ENCODE measurements around the gene NFX1. TPM values are rescaled to one million over a fixed set of nuclear protein-coding genes. Genes with fewer than 3 reads are reported as not detected.
"Not testable (repeated sequence)": the region's sequence is repeated elsewhere in the genome, so short reads cannot be mapped to it uniquely, and the experiment has no call there.

Gene NFX1
- polyA plus RNA-seq, 1 donor = 33.4 TPM

DNA sequence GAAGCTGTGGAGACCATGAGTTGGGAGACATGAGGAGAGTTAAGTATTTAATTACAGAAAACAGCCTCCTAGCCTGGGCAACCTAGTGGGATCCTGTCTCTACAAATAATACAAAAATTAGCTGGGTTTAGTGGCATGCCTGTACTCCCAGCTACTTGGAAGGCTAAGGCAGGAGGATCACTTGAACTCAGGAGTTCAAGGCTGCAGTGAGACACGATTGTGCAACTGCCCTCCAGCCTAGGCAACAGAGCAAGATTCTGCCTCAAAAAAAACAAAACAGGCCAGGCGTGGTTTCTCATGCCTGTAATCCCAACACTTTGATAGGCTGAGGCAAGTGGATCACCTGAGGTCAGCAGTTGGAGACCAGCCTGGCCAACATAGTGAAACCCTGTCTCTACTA, 59.4 kb downstream of the NFX1 start:
- H3K9me3 ChIP-seq (ENCODE audit: control insufficient read depth, low read depth, low read length) = no peaks in the 10 kb centered on the region
- no peak overlapping the region for H3K4me3 ChIP-seq (ENCODE audit: low read length)
- DNase-seq = no peak
- no CpG with 5 or more reads among the region's 2 CpGs for WGBS (ENCODE audit: insufficient coverage, low lambda C conversion rate)
- peaks cover 43% of the 10 kb centered on the region for H3K36me3 ChIP-seq (ENCODE audit: control insufficient read depth, insufficient read depth, low read length)
- no peaks in the 10 kb centered on the region for H3K4me1 ChIP-seq (ENCODE audit: control insufficient read depth, insufficient read depth, low read length)
- H3K27me3 ChIP-seq (ENCODE audit: control insufficient read depth, insufficient read depth, low read length) = no peaks in the 10 kb centered on the region
- H3K27ac ChIP-seq (ENCODE audit: low read length) = no peak overlapping the region

DNA sequence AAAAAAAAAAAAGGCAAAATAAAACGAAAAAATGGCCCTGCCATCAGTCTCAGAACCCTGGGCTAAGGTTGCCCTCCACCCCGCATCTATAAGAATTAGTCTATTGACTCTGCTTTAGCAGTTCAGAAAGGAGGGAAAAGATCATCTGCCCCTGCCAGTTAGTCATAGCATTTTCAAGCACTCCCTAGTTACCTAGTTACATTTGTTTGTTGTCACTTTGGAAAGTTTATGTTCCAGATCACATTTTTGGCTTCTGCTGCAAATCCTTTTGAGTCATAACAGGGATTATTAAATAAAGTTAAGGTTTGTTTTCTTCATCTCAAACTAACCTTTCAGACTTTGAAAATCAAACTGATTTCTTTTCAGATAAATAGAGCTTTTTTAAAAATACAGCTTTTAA, 60.0 kb downstream of the NFX1 start:
- Histone ChIP-seq H3K36me3 (ENCODE audit: control insufficient read depth, insufficient read depth, low read length) (peaks cover 43% of the 10 kb centered on the region), H3K4me1 (ENCODE audit: control insufficient read depth, insufficient read depth, low read length) (no peaks in the 10 kb centered on the region), H3K27ac (ENCODE audit: low read length) (no peak overlapping the region), H3K4me3 (ENCODE audit: low read length) (no peak overlapping the region), H3K9me3 (ENCODE audit: control insufficient read depth, low read depth, low read length) (no peaks in the 10 kb centered on the region), H3K27me3 (ENCODE audit: control insufficient read depth, insufficient read depth, low read length) (no peaks in the 10 kb centered on the region)
- peak in 1 of 2 donors; percentile 23 for DNase-seq
- WGBS (ENCODE audit: insufficient coverage, low lambda C conversion rate) = 100% methylated on average over 1 of the region's 2 CpGs

DNA sequence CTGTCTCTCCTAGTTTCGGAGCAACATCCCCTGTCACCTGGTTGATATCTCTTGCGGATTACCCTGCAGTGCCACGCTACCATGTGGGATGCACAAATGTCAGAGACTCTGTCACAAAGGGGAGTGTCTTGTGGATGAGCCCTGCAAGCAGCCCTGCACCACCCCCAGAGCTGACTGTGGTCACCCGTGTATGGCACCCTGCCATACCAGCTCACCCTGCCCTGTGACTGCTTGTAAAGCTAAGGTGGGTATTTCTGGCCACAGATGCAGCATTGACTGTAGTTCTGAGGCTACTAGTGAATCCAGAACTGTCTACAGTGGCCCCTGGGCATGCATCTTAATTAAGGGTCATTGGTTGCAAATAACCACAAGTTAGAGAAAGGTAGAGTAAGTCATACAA, 61.2 kb downstream of the NFX1 start:
- no CpG with 5 or more reads among the region's 4 CpGs for WGBS (ENCODE audit: insufficient coverage, low lambda C conversion rate)
- no peak for DNase-seq
- peaks cover 31% of the 10 kb centered on the region for H3K36me3 ChIP-seq (ENCODE audit: control insufficient read depth, insufficient read depth, low read length)
- no peaks in the 10 kb centered on the region for H3K27me3 ChIP-seq (ENCODE audit: control insufficient read depth, insufficient read depth, low read length)
- no peaks in the 10 kb centered on the region for H3K9me3 ChIP-seq (ENCODE audit: control insufficient read depth, low read depth, low read length)
- H3K27ac ChIP-seq (ENCODE audit: low read length) = no peak overlapping the region
- no peak overlapping the region for H3K4me3 ChIP-seq (ENCODE audit: low read length)
- no peaks in the 10 kb centered on the region for H3K4me1 ChIP-seq (ENCODE audit: control insufficient read depth, insufficient read depth, low read length)

DNA sequence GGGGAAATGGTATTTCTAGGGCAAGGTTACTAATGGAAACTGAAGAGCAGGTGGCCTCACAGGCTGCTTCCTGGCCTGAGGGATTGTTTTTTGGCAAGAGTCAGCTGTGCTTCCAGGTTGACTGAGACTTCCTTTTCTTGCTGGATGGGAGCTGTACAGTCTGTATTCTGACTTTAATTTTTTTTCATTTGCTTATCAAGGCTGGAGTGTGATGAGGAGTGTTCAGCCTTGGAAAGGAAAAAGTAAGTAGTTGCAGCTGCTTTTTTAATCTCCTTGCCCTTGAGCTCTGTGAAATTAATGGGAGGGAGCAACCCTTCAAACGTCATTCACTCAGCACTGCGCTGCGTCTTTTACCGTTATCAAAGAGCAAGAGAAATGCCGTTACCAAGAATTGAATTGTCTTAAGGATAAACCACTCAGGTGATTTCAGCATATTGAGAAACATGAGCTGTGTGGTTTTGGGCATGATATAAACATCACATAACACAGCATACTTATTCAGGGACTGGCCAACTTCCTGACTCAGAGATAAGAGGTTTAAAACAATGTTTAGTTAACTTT, 64.4 kb downstream of the NFX1 start:
- DNase-seq = no peak
- no peaks in the 10 kb centered on the region for H3K27me3 ChIP-seq (ENCODE audit: control insufficient read depth, insufficient read depth, low read length)
- no peaks in the 10 kb centered on the region for H3K4me1 ChIP-seq (ENCODE audit: control insufficient read depth, insufficient read depth, low read length)
- H3K9me3 ChIP-seq (ENCODE audit: control insufficient read depth, low read depth, low read length) = no peaks in the 10 kb centered on the region
- peaks cover 9% of the 10 kb centered on the region for H3K36me3 ChIP-seq (ENCODE audit: control insufficient read depth, insufficient read depth, low read length)
- no peak overlapping the region for H3K4me3 ChIP-seq (ENCODE audit: low read length)
- H3K27ac ChIP-seq (ENCODE audit: low read length) = no peak overlapping the region
- WGBS (ENCODE audit: insufficient coverage, low lambda C conversion rate) = no CpG with 5 or more reads among the region's 5 CpGs

DNA sequence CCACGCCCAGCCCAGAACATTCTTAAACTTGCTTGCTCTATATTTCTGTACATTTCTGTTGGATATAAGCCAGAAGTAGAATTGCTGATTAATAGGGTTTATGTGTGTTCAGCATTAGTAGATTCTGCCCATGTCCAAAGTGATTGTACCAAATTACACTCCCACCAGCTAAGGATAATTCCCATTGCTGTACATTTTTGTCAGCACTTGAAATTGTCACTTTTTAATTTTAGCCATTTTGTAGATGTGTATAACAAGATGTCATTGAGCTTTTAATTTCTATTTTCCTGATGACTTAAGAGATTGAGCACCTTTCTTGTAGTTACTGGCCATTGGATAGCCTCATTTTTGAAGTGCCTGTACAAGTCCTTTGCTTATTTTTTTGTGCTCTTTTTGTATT, 65.6 kb downstream of the NFX1 start:
- Histone ChIP-seq H3K27me3 (ENCODE audit: control insufficient read depth, insufficient read depth, low read length) (no peaks in the 10 kb centered on the region), H3K36me3 (ENCODE audit: control insufficient read depth, insufficient read depth, low read length) (peaks cover 9% of the 10 kb centered on the region), H3K4me1 (ENCODE audit: control insufficient read depth, insufficient read depth, low read length) (no peaks in the 10 kb centered on the region), H3K4me3 (ENCODE audit: low read length) (no peak overlapping the region), H3K9me3 (ENCODE audit: control insufficient read depth, low read depth, low read length) (no peaks in the 10 kb centered on the region), H3K27ac (ENCODE audit: low read length) (no peak overlapping the region)
- no CpG with 5 or more reads among the region's 1 CpG for WGBS (ENCODE audit: insufficient coverage, low lambda C conversion rate)
- no peak for DNase-seq

DNA sequence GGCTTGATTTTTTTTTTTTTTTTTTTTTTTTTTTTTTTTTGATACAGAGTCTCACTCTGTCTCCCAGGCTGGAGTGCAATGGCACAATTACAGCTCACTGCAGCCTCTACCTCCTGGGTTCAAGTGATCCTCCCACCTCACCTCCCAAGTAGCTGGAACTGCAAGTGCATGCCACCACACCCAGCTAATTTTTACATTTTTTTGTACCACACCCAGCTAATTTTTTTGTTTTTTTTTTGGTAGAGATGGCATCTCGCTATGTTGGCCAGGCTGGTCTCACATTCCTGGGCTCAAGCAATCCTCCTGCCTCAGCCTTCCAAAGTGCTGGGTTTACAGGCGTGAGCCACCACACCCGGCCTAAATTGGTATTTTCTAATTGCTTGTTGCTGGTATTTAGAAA, 68.3 kb downstream of the NFX1 start:
- H3K4me1 ChIP-seq (ENCODE audit: control insufficient read depth, insufficient read depth, low read length); H3K9me3 ChIP-seq (ENCODE audit: control insufficient read depth, low read depth, low read length); H3K27me3 ChIP-seq (ENCODE audit: control insufficient read depth, insufficient read depth, low read length); H3K27ac ChIP-seq (ENCODE audit: low read length); H3K4me3 ChIP-seq (ENCODE audit: low read length); DNase-seq: not testable (repeated sequence)
- peaks cover 13% of the 10 kb centered on the region for H3K36me3 ChIP-seq (ENCODE audit: control insufficient read depth, insufficient read depth, low read length)
- WGBS (ENCODE audit: insufficient coverage, low lambda C conversion rate) = no CpG with 5 or more reads among the region's 3 CpGs

DNA sequence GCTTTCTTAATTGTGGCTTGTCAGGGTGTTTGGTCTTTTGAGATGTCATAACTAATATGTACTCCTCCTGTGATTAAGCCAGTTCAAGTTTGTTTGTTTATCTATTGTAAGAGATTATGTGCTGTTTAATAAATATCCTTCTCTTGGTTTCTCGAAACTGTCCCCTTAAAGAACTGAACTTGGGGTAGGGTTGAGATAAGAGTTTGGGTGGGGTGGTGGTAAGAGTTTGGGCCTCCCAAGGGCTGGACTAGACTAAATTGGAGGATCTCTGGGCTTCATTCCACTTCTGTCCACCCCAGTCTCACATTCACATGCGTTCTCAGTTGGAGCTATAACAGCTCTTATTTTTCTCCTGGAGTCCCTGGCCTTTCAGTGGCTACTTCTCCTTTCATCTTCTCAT, 73.8 kb downstream of the NFX1 start:
- peaks cover 52% of the 10 kb centered on the region for H3K36me3 ChIP-seq (ENCODE audit: control insufficient read depth, insufficient read depth, low read length)
- no peak overlapping the region for H3K4me3 ChIP-seq (ENCODE audit: low read length)
- 83% methylated on average over 2 of the region's 2 CpGs for WGBS (ENCODE audit: insufficient coverage, low lambda C conversion rate)
- no peaks in the 10 kb centered on the region for H3K27me3 ChIP-seq (ENCODE audit: control insufficient read depth, insufficient read depth, low read length)
- H3K4me1 ChIP-seq (ENCODE audit: control insufficient read depth, insufficient read depth, low read length) = no peaks in the 10 kb centered on the region
- no peak for DNase-seq
- no peak overlapping the region for H3K27ac ChIP-seq (ENCODE audit: low read length)
- no peaks in the 10 kb centered on the region for H3K9me3 ChIP-seq (ENCODE audit: control insufficient read depth, low read depth, low read length)

DNA sequence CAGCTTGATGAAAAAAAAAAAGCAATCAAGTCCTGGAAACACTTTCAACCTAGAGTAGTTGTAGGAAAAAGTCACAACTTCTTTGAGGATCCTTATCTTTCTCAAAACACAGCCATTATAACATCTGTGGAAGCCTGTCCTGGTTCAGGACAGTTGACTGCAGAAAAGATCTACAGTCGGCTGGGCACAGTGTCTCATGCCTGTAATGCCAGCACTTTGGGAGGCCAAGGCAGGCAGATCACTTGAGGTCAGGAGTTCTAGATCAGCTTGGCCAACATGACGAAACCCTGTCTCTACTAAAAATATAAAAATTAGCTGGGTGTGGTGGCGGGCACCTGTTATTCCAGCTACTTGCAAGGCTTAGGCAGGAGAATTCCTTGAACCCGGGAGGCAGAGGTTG, 74.5 kb downstream of the NFX1 start:
- WGBS (ENCODE audit: insufficient coverage, low lambda C conversion rate) = no CpG with 5 or more reads among the region's 4 CpGs
- not testable (repeated sequence) for DNase-seq; H3K4me3 ChIP-seq (ENCODE audit: low read length); H3K9me3 ChIP-seq (ENCODE audit: control insufficient read depth, low read depth, low read length); H3K4me1 ChIP-seq (ENCODE audit: control insufficient read depth, insufficient read depth, low read length); H3K27ac ChIP-seq (ENCODE audit: low read length); H3K27me3 ChIP-seq (ENCODE audit: control insufficient read depth, insufficient read depth, low read length)
- H3K36me3 ChIP-seq (ENCODE audit: control insufficient read depth, insufficient read depth, low read length) = peaks cover 55% of the 10 kb centered on the region

DNA sequence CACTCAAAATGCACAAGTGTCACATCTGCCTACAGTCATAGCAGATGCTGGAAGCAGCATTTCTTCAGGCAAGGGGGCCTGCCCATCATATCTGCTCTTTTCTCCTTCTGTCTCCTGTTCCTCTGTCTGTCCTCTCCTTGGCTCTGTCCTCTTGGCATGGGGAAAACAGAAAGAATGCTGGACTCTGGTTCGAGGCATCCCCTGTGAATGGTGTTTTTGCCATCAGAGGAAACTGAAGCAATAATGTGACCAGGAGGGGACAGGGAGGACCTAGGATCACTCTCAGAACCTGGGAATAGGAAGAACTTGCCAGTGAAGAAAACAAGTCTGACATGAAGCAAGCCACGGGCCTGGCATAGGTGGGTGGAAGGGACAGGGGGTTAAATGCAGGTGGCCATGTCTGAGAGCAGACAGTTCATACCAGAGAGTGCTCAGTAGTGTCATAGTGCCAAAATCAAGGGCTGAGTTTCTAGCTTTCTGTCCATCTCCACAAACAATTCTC, 76.7 kb downstream of the NFX1 start:
- H3K27me3 ChIP-seq (ENCODE audit: control insufficient read depth, insufficient read depth, low read length) = no peaks in the 10 kb centered on the region
- no peaks in the 10 kb centered on the region for H3K9me3 ChIP-seq (ENCODE audit: control insufficient read depth, low read depth, low read length)
- no peak overlapping the region for H3K4me3 ChIP-seq (ENCODE audit: low read length)
- WGBS (ENCODE audit: insufficient coverage, low lambda C conversion rate) = no CpG with 5 or more reads among the region's 2 CpGs
- no peaks in the 10 kb centered on the region for H3K4me1 ChIP-seq (ENCODE audit: control insufficient read depth, insufficient read depth, low read length)
- no peak for DNase-seq
- no peak overlapping the region for H3K27ac ChIP-seq (ENCODE audit: low read length)
- H3K36me3 ChIP-seq (ENCODE audit: control insufficient read depth, insufficient read depth, low read length) = peaks cover 69% of the 10 kb centered on the region

DNA sequence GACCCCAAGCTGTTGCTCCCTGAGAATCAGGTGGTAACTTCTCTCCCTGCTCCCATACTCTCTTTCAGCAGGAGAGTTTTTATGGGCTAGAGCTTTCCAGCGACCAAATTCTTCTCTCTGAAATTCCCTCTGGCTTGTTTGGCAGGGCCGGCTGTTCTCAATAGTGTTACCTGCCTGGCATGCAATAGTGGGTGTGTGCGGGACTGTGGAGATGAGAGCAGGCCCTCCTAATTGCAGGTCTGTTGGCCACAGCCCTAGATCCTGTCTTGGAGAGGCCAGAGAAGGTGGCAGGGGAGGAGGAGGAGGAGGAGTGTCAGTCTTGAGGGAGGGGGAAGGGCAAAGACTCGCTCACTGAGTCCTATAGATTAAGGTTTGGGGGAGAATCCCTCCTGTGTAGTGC, 82.6 kb downstream of the NFX1 start:
- no peak for DNase-seq
- Histone ChIP-seq H3K9me3 (ENCODE audit: control insufficient read depth, low read depth, low read length) (no peaks in the 10 kb centered on the region), H3K4me3 (ENCODE audit: low read length) (no peak overlapping the region), H3K27ac (ENCODE audit: low read length) (no peak overlapping the region), H3K36me3 (ENCODE audit: control insufficient read depth, insufficient read depth, low read length) (peaks cover 38% of the 10 kb centered on the region), H3K27me3 (ENCODE audit: control insufficient read depth, insufficient read depth, low read length) (no peaks in the 10 kb centered on the region), H3K4me1 (ENCODE audit: control insufficient read depth, insufficient read depth, low read length) (peaks cover 6% of the 10 kb centered on the region)
- no CpG with 5 or more reads among the region's 4 CpGs for WGBS (ENCODE audit: insufficient coverage, low lambda C conversion rate)

DNA sequence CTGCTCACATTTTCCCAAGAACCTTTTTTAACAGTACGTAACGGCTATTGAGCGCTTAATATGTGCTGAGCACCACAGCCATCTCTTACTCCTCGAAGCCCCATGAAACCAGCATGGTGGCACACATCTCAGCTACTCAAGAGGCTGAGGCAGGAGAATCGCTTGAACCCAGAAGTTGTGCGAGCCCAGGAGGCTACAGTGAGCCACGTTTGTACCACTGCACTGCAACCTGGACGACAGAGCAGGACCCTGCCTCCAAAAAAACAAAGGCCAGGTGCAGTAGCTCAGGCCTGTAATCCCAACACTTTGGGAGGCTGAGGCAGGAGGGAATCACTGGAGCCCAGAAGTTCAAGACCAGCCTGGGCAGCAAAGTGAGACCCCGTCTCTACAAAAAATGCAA, 83.9 kb downstream of the NFX1 start:
- no CpG with 5 or more reads among the region's 9 CpGs for WGBS (ENCODE audit: insufficient coverage, low lambda C conversion rate)
- Histone ChIP-seq H3K4me1 (ENCODE audit: control insufficient read depth, insufficient read depth, low read length) (peaks cover 7% of the 10 kb centered on the region), H3K36me3 (ENCODE audit: control insufficient read depth, insufficient read depth, low read length) (peaks cover 28% of the 10 kb centered on the region)

More for the DNA sequence above, 83.9 kb downstream of the NFX1 start:
- H3K27ac ChIP-seq (ENCODE audit: low read length) = no peak overlapping the region
- no peak for DNase-seq
- H3K4me3 ChIP-seq (ENCODE audit: low read length) = no peak overlapping the region
- no peaks in the 10 kb centered on the region for H3K9me3 ChIP-seq (ENCODE audit: control insufficient read depth, low read depth, low read length)
- no peaks in the 10 kb centered on the region for H3K27me3 ChIP-seq (ENCODE audit: control insufficient read depth, insufficient read depth, low read length)
